SK-N-MC (cell line): ENCODE measurements around the gene DDHD1.
"Not testable (repeated sequence)": the region's sequence is repeated elsewhere in the genome, so short reads cannot be mapped to it uniquely, and the experiment has no call there.

Source experiments
- EZH2 ChIP-seq: fragments of 200-600 bp; sonication (generic); IDR thresholded peaks from one replicate; pipeline ENCODE4 v1.6.1; 2017; ENCODE audit warnings: antibody characterized with exemption
- FOXP2 ChIP-seq: optimal IDR thresholded peaks from 2 replicates; pipeline ENCODE3; 2011; ENCODE audit warnings: mild to moderate bottlenecking, moderate library complexity; ENCODE audit not compliant: insufficient read depth; ENCODE audit errors: extremely low read length, control extremely low read depth
- POLR2AphosphoS5 ChIP-seq: IDR thresholded peaks from 2 replicates; pipeline ENCODE4 v1.6.1; 2012; ENCODE audit warnings: mild to moderate bottlenecking, low read depth, low read length, borderline replicate concordance

DNA sequence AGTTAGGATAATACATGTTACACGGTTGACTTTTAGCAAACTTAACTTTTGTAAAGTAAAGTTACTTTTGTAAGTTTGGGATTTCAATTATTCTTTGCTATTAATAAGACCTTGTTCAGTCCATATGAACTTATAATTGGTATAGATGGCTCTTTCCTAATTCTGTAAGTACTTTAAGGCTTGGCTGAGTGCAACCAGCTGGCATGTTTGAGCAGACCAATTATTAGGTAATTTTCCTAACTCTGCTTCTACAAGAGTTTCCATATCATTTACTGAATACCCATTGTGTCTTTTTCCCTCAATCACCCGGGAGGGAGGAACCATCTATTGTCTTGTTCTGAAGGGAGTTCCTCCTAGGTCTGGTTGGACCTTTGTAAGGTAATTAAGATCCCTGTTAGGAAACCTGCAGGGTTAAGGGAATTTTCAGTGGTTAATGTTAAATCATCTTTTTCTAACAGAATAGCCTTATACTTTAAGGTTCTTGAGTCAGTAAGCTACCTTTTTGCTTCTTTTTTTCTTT lies 26.4 kb upstream of the DDHD1 start:
- TF ChIP-seq EZH2, FOXP2, POLR2AphosphoS5: not testable (repeated sequence)
